COR-L47 (cell line): ENCODE results near the gene ALKBH4.
"Not testable (repeated sequence)": the region's sequence is repeated elsewhere in the genome, so short reads cannot be mapped to it uniquely, and the experiment has no call there.

Source experiments
- DNase-seq: peaks from one replicate; lab custom pipeline; 2025; lab: John Stamatoyannopoulos, UW

ALKBH4 gene

GRCh38 chr7:102426268-102427018 is 38.2 kb downstream of the ALKBH4 start:
- no peak for DNase-seq

GRCh38 chr7:102425639-102426267 is 38.9 kb downstream of the ALKBH4 start:
- no peak for DNase-seq

GRCh38 chr7:102424787-102425218 is 39.9 kb downstream of the ALKBH4 start:
- no peak for DNase-seq

GRCh38 chr7:102424129-102424551 is 40.5 kb downstream of the ALKBH4 start:
- no peak for DNase-seq

GRCh38 chr7:102421706-102422240 is 42.9 kb downstream of the ALKBH4 start:
- DNase-seq = no peak

- DNase-seq = no peak
Measured at GRCh38 chr7:102418592-102418991, 46.1 kb downstream of the ALKBH4 start.

GRCh38 chr7:102417105-102417504 is 47.6 kb downstream of the ALKBH4 start:
- DNase-seq = no peak

GRCh38 chr7:102416406-102416805 is 48.3 kb downstream of the ALKBH4 start:
- DNase-seq = no peak

- DNase-seq = no peak
Measured at GRCh38 chr7:102415685-102416225, 48.9 kb downstream of the ALKBH4 start.

- no peak for DNase-seq
Measured at GRCh38 chr7:102413611-102414010, 51.1 kb downstream of the ALKBH4 start.

- DNase-seq = no peak
Measured at GRCh38 chr7:102413091-102413490, 51.6 kb downstream of the ALKBH4 start.

- DNase-seq = no peak
Measured at GRCh38 chr7:102412548-102412947, 52.1 kb downstream of the ALKBH4 start.

GRCh38 chr7:102410918-102411317 is 53.7 kb downstream of the ALKBH4 start:
- no peak for DNase-seq

- no peak for DNase-seq
Measured at GRCh38 chr7:102410123-102410522, 54.5 kb downstream of the ALKBH4 start.

GRCh38 chr7:102409340-102409739 is 55.3 kb downstream of the ALKBH4 start:
- DNase-seq = no peak

- DNase-seq = not testable (repeated sequence)
Measured at GRCh38 chr7:102408530-102408929, 56.1 kb downstream of the ALKBH4 start.

- no peak for DNase-seq
Measured at GRCh38 chr7:102407910-102408309, 56.8 kb downstream of the ALKBH4 start.
